Hippocampal formation (tissue), 2 donors: ENCODE measurements around the gene APP.

Source experiments
- DNase-seq, 2 donors: peaks; one replicate each; lab custom pipeline; 2025; lab: John Stamatoyannopoulos, UW

APP gene

DNA sequence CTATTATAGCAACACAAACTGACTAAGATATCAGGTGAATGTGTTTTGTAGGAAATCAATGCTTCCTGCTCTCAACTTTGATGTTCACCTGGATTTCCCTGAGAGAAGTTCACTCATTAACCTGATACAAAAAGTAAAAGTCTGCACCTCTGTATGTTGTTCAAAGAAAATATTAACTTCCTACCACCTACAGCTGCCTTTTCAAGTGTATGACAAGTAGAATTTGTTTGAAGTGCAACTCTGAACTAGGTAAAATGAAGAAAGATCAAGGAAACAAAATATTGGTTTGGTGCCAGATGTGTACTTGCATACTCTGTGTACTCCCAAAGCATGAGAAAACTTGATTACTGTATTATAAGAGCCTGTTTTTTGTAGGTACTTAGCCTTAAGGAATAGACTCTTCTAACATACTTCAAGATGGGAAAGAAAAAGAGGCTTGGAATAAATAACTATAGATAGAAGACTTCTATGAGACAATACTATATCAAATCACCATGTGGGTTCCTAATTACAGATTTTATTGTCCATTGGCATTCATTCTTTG, 193.4 kb downstream of the APP start:
- DNase-seq: no peak

DNA sequence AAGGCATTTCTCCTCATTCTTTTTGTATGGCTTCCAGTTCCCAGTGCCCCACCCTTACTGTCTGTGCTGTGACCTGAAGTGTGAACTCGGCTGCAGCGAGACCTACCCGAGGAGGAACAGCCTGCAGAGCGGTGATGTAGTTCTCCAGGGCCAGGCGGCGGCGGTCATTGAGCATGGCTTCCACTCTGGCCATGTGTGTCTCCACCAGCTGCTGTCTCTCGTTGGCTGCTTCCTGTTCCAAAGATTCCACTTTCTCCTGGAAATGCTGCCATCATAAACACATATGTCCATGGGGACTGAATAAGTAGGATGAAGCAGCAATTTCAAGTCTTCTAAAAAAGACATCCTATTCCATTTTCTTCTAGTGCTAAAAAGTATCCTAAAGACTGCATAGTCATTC, 195.6 kb downstream of the APP start:
- no peak for DNase-seq

DNA sequence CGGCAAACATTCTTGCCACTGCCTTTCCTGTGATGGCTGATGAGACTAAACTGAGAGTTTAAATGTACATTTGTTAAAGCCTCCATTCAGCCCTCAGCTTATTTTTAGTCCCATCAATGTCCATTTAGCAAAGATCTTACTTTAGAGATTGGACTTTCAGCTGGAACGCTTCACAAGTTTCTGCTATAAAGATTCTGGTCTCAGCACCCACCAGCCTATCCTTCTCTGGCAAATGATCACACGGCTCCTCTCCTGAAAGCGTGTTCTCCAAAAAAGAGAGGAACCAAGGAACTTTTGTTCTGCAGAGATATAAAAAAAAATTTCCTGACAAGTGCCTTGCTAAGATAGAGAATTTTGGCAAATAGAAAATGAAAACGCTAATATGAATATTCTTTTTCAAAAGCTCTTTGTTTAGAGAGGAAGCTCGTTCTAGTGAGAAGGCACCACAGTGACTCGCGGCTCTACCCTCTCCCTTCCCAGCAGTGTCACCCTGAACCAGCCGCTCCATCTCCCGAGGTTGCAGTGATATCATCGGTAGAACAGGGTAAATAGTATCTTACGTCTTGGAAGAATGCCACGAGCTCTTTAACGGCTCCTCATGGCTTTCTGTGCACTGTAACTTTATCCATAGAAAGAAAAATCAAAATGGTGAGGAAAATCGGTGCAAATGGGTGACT, 200.2 kb downstream of the APP start:
- peak; percentile 60 to 87 for DNase-seq

DNA sequence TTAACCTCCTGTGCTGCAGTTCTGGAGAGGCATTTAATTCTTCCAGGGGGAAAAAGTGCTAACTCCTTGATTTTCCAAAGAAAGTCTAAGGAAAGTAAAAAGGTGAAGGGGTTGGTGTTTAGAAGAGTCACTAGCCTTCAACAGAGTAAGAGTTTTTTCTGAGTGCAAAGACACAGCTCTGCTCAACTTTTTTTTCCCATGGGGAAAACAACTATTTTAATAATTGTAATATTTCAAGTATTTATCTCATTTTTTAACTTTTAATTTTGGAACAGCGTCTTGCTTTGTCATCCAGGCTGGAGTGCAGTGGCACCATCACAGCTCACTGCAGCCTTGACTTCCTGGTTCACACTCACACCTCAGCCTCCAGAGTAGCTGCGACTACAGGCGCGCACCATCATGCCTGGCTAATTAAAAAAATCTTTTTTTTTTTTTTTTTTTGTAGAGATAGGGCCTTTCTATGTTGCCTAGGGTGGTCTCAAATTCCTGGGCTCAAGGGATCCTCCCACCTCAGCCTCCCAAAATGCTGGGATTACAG, 202.6 kb downstream of the APP start:
- no peak for DNase-seq

DNA sequence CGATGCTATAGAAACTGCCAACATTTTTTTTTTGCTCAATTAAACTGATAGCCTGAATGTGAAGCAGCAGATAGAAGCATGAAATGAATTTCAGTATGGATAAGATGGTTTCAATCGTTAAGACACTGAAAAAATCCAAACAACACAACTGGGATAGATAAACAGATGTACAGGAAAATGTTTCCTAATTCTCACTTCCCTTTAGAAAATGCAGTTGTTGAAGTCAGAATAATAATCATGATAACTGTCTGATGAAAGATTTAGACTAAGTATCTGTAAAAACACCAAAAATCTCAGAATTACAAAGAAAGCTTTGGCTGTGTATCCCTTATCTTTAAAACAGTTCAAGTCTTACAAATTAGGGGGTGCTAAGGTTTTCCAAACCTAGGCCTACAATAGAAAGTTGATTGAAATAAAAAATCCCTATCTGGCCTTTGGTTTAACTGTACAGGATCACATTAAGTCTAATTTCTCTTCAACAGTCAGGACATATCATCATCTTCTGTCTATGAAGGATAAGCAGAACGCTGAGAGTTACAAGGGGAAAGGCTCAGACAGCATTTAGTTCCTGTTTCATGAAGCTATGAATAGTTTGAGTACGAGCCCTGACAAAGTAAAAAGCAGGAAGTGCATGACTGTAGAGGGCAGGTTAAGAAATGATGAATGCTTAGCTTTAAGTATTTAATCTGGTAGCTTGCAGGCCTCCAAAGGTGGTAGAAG, 203.2 kb downstream of the APP start:
- peak in 1 of 2 donors; percentile 44 for DNase-seq

DNA sequence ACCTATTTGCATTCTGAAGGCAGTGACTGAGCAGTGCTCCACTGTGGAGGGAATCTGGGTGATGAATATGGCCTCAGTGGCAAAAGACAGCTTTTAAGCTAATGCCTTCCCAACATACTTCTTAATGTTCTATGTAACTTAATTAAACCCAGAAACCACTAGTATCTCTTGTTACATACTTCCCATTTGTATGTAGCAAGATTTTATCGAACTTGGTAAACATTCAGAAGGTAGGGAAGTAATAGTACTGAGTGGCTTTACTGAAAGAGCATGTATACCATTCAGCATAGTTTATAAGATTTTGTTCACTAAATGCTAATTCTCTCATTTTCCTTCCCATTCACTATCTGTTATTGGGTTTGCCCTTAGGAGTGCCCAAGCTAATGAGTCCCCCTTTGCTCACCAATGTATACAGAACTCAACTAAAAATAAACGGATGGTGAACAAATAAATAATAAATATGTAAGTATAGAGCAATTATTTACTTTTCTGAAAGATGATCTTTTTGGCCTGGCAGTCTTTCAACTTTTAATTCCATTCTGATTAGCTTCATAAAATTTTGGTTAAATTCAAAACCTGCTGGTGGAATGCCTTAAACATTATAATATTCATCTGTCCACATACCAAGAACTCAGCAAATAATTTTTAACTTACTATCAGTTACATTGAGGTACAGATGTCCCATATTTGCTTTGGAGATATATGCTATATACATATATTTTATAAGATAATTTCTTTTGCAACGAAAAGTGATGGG, 204.4 kb downstream of the APP start:
- no peak for DNase-seq

DNA sequence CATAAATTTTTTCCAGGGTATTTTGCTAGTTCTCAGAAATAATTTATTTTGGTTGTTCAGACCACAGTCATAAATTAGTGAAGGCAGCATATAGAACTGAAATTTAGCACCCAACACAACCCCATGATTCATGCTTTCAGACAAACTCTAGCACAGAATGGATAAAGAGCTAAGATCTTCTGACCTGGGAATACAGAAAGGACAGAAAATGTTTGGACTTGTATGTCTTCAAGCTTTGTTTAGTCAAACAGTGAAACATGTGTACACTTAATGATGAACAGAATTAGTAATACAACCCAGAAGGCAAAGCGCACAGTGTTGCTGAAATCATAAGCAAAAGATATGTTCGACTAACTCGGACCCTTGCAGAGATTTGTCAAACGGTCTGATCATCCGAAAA, 205.6 kb downstream of the APP start:
- DNase-seq: no peak

DNA sequence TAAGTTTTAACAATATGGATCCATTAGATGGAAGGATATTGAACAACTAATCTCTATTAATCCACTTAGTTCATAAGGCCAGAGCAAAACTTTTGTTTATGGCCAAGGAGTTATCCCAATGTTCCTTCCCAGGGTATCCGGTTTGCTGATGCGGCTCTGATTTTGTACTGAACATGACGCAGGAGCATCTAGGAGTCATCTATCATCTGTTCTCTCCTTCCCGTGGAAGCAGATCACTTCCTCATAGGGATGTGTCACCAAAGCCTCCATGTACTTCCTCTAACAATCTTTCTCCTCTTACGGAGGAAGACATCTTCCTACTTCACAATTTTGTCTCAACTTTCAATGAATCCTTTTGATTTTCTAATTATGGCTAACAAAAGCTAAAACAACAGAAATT, 206.6 kb downstream of the APP start:
- no peak for DNase-seq

DNA sequence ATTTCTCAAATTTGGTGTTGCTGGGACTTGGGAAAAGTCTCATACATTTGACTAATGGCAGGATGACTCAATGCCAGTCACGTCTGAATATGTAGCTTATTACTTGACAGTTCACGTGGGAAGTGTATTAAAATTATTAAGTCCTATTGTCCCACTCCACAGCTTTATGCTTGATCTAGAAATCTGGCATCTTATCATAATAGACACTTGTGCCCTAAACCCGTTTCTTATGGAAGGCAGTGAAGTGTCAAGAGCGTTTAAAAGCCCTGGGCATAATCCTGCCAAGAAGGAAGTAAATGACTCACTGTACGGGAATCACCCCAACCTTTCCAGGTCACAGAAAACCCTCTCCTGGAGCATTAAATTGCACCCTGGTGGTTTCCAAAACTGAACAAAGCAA, 207.4 kb downstream of the APP start:
- no peak for DNase-seq

DNA sequence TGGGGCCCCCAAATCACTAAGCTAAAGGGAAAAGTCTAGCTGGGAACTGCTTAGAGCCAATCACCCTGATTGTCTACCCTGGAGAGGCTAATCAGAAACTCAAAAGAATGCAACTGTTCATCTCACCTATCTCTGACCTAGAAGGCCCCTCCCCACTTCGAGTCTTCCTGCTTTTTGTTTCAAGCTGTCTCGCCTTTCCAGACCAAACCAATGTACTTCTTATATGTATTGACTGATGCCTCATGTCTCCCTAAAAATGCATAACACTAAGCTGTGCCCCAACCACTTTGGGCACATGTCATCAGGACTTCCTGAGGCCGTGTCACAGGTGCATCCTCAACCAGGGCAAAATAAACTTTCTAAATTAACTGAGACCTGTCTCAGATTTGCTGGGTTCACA, 209.5 kb downstream of the APP start:
- no peak for DNase-seq

DNA sequence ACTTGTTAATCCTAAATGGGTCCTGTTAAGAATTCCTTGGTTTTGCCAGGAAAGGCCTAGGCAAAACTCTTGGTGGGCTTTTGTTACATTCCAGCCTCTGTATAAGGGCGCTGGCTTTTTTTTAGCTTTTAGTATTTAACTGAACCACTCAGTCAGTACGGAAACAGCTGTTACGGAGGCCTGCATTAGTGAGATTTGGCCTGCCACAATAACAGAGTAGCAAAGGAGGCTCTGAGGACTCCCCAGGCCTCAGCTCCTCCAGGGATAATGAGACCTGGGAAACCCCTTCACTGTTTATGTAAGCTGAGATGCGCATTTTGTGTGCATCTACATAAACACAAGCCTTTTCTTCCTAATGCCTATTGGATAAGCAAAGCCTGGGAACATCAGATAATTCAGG, 210.2 kb downstream of the APP start:
- DNase-seq: no peak

DNA sequence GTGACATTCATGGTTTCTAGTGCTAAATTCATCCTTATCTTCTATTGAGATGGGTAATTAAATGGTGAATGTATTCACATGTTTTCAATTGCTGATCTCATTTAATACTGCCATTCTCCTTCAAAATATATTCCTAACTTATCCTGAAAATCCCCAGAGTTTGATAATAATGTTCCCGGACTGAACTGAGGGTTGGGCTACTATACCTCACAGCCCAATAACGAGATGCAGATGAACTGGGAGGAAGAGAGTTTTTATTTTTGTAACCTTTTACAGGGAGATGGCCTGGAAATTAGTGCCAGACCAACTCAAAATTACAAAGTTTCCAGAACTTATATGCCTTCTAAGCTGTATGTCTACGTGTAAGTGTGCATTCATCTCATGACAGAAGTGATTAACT, 210.8 kb downstream of the APP start:
- no peak for DNase-seq

DNA sequence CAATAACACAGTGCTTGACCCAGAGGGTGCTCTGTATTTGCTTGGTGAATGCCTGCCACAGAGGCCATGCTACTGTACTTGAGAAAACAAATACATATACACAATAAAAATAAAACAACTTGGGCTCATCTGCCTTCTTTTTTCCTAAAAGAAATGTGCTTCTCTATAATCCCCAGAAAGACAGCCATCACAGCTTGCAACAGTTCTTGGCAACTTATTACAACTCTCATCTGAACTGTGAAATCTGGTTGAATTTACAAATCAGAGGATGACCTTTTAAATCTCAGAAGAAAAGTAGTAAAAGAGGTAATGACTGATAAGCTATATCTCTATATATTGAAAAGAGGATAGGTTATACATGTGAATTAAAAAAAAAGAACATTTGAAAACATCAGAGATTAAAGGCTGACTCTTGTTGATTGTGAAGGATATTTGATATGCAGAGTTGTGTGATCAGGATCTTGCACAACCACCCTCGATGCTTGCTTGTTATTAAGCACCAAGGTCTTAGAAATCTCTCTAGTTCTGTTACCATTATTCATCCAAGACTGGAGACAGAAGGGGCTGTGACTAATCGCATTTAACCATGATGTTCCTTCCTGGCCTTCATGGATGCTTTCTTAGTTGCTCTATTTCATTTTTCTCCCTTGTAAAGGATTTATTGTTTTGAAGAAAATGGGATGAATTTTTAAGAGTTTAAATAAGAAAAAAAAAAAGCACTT, 213.4 kb downstream of the APP start:
- DNase-seq: no peak

DNA sequence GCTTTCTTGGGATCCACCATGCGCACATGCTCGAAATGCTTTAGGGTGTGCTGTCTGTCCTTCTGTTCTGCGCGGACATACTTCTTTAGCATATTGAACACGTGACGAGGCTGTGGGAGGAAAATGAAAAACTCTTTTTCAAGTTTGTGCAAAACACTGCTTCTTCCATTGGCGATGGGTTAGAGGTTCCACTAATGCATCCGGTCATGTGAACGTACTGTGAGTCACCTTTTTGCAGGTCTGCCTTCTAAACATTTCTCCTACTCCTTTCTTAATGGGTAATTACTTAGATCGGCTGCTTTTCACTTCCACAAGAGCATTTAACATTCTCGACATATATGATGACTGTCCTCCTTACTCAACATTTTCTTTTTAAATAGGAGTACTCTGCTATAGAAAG, 214.9 kb downstream of the APP start:
- no peak for DNase-seq

DNA sequence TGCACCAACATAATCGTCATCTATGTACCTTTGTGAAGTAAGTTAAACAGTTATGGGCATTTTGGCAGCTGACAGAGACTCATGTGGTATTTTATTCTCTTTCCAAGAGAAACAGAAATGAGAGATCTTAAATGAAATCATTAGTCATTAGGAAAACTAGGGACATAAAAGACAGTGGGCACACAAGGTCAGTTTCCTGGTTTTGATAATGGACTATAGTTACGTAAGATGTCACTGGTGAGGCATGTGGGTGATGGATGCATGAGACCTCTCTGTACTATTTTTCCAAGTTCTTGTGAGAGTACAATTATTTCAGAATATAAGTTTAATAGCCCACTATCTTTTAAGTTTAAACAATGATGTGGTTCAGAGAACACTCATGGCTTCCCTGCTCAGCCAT, 216.9 kb downstream of the APP start:
- no peak for DNase-seq

DNA sequence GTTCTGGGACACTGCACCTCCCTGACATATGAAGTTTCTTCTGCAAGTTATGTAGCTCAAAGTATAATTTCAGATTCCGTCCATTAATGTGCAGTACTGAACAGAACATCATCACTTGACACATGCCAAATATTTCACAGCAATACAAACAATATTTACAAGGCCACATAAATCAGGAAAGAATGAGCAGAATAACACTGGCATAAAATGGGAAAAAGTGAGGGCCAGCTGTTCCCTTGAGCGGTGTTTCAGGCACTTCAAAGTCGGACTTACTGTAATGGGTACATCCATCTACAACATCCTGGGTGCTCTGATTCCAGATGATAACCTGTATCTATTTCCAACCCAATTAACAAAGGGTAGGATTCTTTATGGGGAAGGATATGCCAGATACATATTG, 217.4 kb downstream of the APP start:
- no peak for DNase-seq

DNA sequence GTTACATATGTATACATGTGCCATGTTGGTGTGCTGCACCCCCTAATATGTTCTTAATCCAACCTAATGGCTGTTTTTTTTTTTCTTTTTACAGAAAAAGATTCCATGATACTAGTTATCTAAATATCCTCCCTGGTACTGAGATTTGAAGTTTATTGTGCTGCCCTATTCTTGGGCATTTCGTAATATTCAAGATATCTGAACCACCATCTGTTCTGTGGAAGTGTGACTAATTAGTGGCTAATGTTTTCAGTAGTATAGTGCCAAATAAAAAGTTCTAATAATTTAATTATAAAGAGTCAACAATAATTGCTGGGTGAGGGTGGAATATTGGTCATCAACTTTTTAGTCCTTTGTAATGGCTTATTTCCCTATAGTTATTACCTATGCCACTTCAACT, 218.3 kb downstream of the APP start:
- no peak for DNase-seq

DNA sequence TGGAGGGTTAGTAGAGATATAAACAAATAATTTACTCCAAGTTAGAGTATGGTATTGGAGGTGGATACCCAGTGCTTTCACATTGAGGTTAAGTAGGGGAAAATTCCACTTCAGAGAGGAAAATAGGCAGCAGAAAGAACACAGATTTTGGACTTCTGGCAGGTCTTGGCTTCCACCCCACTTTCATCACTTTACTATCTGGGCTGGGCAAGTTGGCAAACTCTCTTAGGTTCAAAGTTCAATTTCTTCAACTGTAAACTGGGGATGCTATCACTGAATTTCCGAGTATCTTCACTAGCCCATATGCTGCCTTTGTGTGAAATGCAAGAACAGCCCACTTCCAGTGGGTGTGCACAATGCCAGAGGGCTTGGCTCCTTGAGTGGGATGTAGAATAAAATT, 220.9 kb downstream of the APP start:
- DNase-seq: no peak

DNA sequence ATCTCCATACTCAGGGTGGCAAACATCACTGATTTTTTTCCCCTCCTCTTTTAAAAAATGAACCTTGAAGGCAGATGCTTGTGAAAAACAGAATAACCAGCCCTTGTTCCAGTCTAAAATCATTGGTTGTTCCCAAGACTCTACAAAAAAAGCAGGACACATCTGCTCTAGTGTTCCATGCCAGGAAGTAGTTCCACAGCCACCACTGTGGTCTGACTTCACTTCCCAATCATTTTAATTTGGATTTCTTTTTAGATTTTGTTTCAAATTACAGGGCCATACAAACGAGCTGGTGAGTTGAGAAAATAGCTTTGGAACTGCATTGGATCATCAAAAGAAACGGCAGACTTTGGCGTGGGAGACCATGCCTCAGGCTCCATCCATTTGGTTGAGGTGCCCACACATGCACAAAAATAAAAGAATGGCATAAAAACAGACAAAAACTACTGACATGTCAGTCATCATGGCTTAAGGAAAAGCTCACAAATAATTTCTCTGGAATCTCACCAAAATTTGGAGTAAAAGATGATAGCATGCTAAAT, 225.8 kb downstream of the APP start:
- DNase-seq: peak in 1 of 2 donors; percentile 52

DNA sequence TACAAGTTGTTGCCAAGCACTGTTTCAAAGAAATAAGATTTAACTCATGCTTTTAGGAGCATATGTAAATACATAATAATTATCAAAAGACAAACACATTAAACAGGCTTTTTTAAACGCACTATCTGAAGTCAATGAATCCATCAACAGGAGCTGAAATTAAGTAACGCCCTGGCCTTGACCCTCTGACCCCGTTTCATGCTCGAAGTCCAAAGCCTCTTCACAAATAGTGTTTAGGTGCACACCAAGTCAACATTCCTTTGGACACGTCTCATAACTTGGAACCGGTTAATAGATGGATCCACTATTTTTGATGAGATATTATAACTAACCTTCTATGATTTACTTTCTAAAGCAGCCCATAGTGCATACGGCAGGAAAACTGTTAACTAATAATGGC, 226.5 kb downstream of the APP start:
- DNase-seq: no peak

DNA sequence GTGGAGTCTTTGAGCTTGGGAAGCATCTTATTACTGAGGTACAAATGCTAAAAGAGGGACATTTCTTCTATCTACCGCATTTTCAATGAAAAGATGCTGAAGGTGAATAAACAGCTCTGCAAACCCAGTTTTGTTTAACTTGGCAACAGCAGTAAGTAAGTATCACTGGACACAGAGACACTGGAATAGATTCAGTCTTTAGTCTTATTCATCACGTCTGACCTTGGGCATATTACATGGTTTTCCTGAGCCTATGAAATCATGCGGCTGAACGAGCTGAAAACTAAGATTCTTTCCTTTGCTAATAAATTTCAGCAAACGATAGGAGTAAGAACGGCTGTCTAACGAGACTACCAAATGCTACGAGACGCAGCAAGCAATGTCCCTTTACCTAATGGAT, 228.4 kb downstream of the APP start:
- DNase-seq: no peak

DNA sequence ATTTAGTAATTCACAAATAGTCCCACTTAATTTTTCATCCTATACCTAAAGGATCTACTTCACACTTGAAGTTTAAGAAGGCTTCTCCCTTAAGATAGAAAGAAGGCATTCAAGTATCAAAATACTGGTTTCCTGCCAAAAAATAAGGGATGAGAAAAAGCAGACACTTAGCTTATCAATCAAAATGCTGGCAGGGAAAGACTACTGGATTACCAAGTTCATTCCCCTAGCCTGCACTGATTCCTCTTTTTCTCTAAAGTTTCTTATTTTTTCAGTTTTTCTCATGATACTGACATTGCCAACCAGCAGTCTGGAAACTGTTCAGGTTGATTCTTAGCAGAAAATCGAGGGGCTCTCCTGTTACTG, 231.2 kb downstream of the APP start:
- DNase-seq: no peak
